ENCODE data around the gene HSD17B12.

GRCh38 chr11:43748095-43748494 lies 67.6 kb downstream of the HSD17B12 start:
- TF ChIP-seq, protein P1, sequence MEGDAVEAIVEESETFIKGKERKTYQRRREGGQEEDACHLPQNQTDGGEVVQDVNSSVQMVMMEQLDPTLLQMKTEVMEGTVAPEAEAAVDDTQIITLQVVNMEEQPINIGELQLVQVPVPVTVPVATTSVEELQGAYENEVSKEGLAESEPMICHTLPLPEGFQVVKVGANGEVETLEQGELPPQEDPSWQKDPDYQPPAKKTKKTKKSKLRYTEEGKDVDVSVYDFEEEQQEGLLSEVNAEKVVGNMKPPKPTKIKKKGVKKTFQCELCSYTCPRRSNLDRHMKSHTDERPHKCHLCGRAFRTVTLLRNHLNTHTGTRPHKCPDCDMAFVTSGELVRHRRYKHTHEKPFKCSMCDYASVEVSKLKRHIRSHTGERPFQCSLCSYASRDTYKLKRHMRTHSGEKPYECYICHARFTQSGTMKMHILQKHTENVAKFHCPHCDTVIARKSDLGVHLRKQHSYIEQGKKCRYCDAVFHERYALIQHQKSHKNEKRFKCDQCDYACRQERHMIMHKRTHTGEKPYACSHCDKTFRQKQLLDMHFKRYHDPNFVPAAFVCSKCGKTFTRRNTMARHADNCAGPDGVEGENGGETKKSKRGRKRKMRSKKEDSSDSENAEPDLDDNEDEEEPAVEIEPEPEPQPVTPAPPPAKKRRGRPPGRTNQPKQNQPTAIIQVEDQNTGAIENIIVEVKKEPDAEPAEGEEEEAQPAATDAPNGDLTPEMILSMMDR (conservative IDR thresholded peaks at IDR 0.05; ENCODE audit: low read depth, low read length): no peak
- TF ChIP-seq EZH2 (IDR thresholded peaks at IDR 0.05; ENCODE audit: borderline replicate concordance, low read depth, low read length, poor library complexity, severe bottlenecking): no peak
